Stimulated activated CD8-positive, alpha-beta memory T cell treated with anti-CD3 and anti-CD28 coated beads, Interleukin-12 subunit alpha, Interleukin-12 subunit beta, amount 100 ng/mL, for 4 hours (primary cell): ENCODE results near the gene HLX.

Experiments used
- DNase-seq: peaks from one replicate; pipeline ENCODE4 v3.0.0-alpha.2; 2020; ENCODE audit warnings: low read depth

The HLX gene

GRCh38 chr1:220896092-220896491, 16.8 kb downstream of the HLX start:
- no peak for DNase-seq

DNA sequence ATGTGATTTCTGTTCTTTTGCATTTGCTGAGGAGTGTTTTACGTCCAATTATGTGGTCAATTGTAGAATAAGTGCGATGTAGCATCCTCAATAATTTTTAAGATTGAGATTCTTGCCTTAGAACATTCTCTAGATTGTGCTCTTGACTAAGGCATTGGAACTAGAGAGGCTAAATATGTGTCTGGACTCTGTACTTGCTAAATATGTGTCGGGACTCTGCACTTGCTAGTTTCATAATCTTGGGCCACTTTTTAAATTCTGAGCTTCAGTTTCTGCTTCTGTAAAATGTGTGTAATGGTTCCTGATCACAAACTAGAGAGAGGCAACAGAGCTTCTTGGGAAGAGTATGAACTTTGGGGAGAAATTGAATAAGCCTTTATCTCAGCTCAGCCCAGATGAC, 21.6 kb downstream of the HLX start:
- no peak for DNase-seq

GRCh38 chr1:220901881-220902280, 22.6 kb downstream of the HLX start:
- DNase-seq = no peak

DNA sequence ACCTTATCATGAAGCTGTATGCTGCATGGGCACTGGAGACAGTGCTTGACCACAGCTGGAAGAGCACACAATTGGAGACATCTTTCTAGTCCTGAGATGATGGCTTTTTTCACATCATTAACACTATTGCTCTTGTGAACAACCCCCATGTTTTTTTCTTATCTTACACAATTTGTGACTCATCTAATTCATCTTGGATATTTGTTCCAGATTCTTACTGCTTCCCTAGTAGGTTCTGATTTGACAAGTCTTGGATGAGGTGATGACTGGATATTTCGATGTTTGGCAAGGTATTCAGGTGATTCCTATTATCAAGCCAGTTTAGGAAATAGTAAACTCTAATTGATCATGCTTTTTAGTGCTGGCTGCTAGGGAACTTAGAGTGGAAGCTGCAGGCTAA, 23.7 kb downstream of the HLX start:
- no peak for DNase-seq

- DNase-seq = no peak
Observed at GRCh38 chr1:220904876-220905275, 25.6 kb downstream of the HLX start.

DNA sequence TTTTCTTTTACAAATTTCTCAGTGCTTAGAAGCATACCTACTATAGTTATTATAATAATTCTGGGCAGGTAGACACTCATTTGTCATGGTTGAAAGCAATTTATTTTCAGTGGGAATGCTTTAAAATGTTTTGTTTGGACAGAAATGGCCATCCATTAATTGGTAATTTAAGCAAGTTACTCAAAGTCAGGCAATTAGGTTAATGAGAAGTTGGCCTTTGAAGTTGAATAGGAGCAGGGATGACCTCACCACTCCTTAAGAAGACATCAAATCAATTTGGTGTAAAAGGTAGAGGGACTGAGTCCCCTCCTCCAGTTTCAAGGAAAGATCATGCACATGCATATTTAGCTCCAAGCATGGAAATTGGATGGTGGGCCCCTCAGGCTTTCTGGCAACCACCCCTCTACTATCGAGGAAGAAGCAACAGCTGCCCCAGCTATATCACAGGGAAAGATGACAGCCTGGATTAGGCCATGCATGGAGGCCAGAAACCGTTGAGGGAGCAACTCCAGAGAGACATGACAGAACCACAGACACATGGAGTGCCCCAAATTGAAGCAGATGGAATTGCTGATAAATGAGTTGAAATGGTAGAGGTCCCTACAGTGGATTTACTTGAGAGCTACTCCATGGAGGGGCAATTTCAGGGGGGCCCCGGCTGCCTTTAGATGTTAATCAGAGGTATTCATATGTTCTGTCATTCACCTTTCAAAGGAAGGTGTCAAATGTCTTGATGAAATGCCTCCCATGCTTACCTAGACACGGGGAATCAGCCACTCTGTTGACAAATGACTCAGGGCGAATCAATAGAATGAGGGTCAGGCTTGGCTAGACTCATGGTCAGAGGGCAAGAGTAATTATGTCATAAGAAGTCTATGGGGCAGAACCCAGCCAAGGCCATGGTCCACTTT, 26.7 kb downstream of the HLX start:
- DNase-seq = no peak

DNA sequence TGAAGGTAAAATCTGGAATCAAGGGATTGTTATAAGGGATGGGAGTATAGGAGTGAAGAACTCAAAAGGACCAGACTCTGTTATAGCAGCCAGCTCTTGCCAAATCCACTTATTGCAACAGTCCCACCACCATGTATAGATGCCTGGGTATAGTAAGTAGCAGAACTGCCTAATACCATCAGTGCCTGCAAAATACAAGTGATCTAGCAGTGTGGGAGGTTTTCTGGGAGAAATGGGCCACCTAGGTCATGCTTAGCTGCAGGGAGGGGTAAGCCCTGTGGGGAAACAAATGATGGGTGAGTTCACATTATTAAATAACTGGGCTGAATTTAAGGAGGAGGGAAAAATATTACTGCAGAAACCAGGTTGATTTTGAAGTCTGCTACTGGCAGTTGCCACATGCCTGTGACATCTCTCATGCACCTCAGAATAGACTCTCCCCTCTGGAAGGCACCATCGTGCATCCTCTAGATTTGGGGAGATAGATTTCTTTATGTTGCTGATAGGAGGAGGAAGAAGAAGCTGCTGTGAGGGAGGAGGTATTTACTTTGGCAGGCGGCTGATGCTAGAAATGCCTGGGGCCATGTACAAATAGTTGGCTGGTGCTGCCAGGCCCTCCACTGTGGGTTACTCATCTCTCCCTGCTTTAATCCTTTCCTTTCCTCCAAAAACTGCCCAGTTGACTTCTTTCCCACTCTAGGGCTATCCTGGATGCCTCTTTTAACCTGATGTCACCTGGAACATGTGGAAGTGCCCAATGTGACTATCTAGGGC, 27.5 kb downstream of the HLX start:
- no peak for DNase-seq

GRCh38 chr1:220908757-220909156, 29.5 kb downstream of the HLX start:
- DNase-seq = no peak

DNA sequence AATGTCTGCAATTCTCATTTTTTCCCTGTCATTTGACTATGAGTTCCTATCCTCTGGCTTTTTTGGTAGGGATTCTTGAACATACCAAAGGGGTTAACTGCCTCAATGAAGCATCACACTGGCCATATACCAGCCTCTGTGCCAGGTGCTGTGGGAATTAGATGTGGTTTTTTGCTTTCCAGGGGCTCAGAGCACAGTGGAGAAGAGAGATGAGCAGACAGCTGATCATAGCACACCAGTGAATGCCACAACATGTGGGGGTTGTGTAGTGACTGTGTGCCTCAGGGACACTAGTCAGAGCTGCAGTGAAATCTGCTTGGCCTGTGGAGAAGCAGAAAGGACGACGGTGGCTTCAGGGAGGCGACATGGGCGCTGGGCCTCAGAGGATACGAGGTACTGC, 30.8 kb downstream of the HLX start:
- no peak for DNase-seq

DNA sequence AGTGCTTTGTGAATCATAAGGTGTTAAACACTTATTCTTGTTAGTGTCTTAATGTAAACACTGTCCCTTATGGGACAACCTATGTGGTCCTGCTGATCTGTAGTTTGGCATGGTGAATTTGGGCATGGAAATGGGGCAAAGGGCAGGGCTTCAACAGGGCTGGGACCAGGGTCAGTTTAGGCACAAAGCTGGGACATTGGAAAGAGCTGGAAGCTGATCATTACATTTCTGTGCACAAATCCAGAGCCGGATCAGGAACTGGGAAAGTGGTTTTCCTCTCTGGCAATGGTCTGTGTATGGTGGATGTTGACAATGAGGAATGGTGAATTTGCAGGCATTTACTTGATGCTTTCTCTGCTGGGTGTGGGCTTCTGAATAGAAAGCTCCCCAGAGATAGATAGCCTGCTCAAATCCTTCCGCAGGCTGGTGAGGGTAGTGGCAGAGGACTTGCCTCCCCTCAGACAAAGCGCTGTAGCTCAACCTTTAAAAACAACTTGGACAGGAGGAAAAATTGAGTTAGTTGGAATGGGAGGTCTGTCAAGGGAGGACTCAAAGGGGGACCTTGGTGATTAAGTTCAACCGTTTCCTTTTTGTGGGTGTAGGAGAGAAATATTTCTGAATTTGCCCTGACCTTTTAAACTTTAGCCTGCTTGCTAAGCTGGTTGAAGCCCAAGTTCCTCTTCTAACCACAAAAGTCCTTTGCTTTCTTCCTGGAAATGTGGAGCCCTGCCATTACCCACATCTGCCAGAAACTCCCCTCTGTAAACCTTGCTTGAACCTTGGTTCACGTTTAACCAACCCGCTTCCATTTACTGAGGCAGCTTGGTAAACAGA, 35.3 kb downstream of the HLX start:
- DNase-seq = no peak

- no peak for DNase-seq
Observed at GRCh38 chr1:220915117-220915440, 35.8 kb downstream of the HLX start.

GRCh38 chr1:220915954-220916353, 36.7 kb downstream of the HLX start:
- DNase-seq = no peak

- no peak for DNase-seq
Observed at GRCh38 chr1:220917101-220917500, 37.9 kb downstream of the HLX start.

DNA sequence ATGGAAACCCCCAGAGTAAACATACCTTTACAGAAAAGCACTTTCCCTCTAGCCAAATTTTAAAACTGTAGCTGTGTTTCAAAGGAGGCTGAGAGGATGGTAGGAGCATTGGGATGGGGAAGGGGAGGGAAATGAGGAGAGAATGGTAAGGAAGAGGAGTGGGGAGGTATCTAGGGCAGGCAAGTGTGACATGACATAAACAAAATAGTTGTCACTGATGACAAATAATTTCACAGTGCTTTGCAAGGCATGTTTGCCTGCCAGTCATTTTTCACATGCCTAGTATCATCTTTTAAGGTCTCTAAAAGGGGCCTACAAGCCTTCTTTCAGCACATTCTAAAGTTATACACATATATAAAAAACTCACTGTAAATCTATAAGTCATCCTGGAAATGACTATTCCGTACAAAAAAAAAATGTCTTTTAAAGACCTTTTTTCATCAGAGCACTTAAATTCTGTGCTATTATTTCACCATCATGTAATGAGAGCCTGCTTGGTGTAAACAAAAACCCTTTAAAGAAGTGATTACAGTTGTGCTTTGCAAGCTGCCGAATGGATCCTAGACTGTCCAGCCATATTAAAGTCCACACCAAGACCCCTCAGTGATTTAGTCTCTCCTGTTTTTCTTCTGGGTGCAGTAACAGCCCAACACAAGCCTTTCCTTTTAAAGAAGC, 38.4 kb downstream of the HLX start:
- no peak for DNase-seq

- no peak for DNase-seq
Observed at GRCh38 chr1:220918285-220918951, 39.2 kb downstream of the HLX start.

GRCh38 chr1:220920967-220921366, 41.7 kb downstream of the HLX start:
- no peak for DNase-seq

GRCh38 chr1:220921498-220921897, 42.3 kb downstream of the HLX start:
- DNase-seq = no peak

GRCh38 chr1:220921971-220922635, 42.9 kb downstream of the HLX start:
- DNase-seq = no peak

- DNase-seq = no peak
Observed at GRCh38 chr1:220922951-220923350, 43.7 kb downstream of the HLX start.

DNA sequence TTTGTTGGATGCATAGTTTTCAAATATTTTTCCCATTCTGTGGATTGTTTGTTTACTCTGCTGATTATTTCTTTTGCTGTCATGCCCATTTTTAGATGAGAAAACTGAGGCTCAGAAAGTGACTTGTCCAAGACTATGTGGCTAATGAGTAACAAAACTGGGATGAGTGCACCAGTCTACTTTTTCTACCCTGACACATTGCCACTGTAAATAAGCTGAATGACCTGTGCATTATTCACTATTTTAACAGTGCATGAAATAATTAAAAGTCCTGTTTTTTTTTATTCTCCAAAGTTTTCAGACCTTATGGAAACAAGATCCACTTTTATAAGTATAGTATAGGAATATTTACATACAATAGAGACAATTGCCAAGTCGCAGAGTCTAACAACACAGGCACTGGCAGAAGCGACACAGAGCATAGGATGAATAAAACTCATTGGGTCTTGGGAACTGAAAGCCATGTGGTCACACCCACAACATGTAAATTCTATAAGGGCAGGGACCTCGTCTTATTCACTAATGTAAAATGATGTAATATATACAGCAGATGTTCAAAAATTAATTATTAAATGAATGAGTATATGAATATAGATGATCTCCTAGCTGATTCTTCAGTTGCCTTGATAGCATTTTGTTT, 45.2 kb downstream of the HLX start:
- no peak for DNase-seq
